ENCODE measurements around the gene ESF1. TPM values are rescaled to one million over a fixed set of nuclear protein-coding genes. Genes with fewer than 3 reads are reported as not detected.

ESF1 gene
- total and polyA plus RNA-seq, 2 experiments from 2014 or later: 20.5 to 71.7 TPM

DNA sequence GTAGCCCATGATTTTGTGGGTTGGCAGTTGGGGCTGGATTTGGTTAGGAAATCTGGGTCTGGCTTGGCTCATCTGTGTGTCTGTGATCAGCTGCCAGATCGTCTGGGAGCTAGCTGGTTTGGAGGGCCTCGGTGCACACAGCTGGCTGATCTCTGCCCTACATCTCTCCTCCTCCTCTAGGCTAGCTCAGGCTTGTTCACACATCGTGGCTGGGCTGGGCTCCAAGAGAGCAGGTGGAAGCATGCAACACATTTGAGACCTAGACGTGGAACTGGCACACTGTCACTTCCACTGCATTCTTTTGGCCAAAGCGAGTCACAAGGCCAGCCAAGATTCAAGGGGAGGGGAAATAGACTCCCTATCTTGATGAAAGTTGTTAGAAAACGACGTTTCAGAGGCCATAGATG is 16.0 kb upstream of the ESF1 start:
- no peaks in the 10 kb centered on the region for H3F3A ChIP-seq (replicated peaks; ENCODE audit: low read depth)
- Mint-ChIP-seq H3K4me3 (no peak overlapping the region), H3K27me3 (ENCODE audit: insufficient read depth, low read depth, poor library complexity) (peaks cover 3% of the 10 kb centered on the region), H3K27ac (no peak overlapping the region), H3K9me3 (no peaks in the 10 kb centered on the region), H3K4me1 (no peaks in the 10 kb centered on the region), H3K36me3 (ENCODE audit: low read depth) (peaks cover 69% of the 10 kb centered on the region)
- no peaks in the 10 kb centered on the region for H3K4me1 ChIP-seq (ENCODE audit: insufficient read depth)
- ATAC-seq (no peak), DNase-seq (ENCODE audit: low spot score) (no peak)
- peaks cover 4% of the 10 kb centered on the region; the same call in 1 of the 2 replicates for H3K79me2 ChIP-seq (replicated peaks; ENCODE audit: insufficient read depth)
- H3K27me3 ChIP-seq (ENCODE audit: insufficient read depth): no peaks in the 10 kb centered on the region
- no peak overlapping the region for H3K4me3 ChIP-seq
- no peaks in the 10 kb centered on the region for H3K9me2 ChIP-seq (ENCODE audit: insufficient read depth)
- peaks cover 39% of the 10 kb centered on the region; the same call in 1 of the 2 replicates for H3K36me3 ChIP-seq (ENCODE audit: insufficient read depth)
- no peak overlapping the region for H2AFZ ChIP-seq
- no peak overlapping the region for H3K4me2 ChIP-seq
- H4K20me1 ChIP-seq (replicated peaks; ENCODE audit: insufficient read depth): 0 out of 2 replicates have a peak, but pooled peaks cover 5% of the 10 kb centered on the region
- TF ChIP-seq POLR2AphosphoS5 (IDR thresholded peaks at IDR 0.05; ENCODE audit: low read depth) (no peak), JUNB (IDR thresholded peaks at IDR 0.05; ENCODE audit: unreplicated experiment) (no peak), ZNF114 (CRISPR knock-in tag; IDR thresholded peaks at IDR 0.05) (no peak), EZH2phosphoT487 (IDR thresholded peaks at IDR 0.05; ENCODE audit: unreplicated experiment) (no peak), EZH2 (IDR thresholded peaks at IDR 0.05; ENCODE audit: low read depth, unreplicated experiment) (no peak)
- TF ChIP-seq, protein P1, sequence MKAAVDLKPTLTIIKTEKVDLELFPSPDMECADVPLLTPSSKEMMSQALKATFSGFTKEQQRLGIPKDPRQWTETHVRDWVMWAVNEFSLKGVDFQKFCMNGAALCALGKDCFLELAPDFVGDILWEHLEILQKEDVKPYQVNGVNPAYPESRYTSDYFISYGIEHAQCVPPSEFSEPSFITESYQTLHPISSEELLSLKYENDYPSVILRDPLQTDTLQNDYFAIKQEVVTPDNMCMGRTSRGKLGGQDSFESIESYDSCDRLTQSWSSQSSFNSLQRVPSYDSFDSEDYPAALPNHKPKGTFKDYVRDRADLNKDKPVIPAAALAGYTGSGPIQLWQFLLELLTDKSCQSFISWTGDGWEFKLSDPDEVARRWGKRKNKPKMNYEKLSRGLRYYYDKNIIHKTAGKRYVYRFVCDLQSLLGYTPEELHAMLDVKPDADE (IDR thresholded peaks at IDR 0.05): no peak
- H3K27ac ChIP-seq (ENCODE audit: low read depth): no peak overlapping the region

DNA sequence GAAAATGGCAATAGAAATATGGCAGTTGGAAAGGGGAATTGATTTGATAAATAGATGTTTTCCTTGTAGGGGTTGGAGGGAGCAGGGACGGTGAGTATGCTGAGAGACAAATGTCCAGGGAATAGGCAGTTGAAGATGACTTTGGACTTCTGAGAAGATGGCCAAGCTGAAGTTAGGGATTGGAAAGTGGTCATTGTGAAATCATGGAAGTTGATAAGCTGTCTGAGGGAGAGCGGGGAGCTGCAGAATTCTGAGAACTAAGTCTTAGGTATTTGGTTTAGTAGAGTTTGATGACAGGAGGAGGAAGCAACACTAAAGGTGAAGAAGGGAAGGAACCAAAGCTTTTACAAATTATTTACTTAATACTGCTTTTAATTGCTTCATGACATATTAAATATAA is 15.3 kb upstream of the ESF1 start:
- no peaks in the 10 kb centered on the region for H3F3A ChIP-seq (replicated peaks; ENCODE audit: low read depth)
- DNase-seq (ENCODE audit: low spot score) (no peak), ATAC-seq (no peak)
- H3K36me3 ChIP-seq (ENCODE audit: insufficient read depth): peaks cover 44% of the 10 kb centered on the region
- no peak overlapping the region for H3K27ac ChIP-seq (ENCODE audit: low read depth)
- H3K79me2 ChIP-seq (replicated peaks; ENCODE audit: insufficient read depth): 0 out of 2 replicates have a peak, but pooled peaks cover 4% of the 10 kb centered on the region
- Mint-ChIP-seq H3K4me3 (no peak overlapping the region), H3K4me1 (no peaks in the 10 kb centered on the region), H3K27me3 (ENCODE audit: insufficient read depth, low read depth, poor library complexity) (peaks cover 3% of the 10 kb centered on the region), H3K36me3 (ENCODE audit: low read depth) (peaks cover 75% of the 10 kb centered on the region), H3K27ac (no peak overlapping the region), H3K9me3 (no peaks in the 10 kb centered on the region)
- 0 out of 2 replicates have a peak, but pooled peaks cover 5% of the 10 kb centered on the region for H4K20me1 ChIP-seq (replicated peaks; ENCODE audit: insufficient read depth)
- no peak overlapping the region for H2AFZ ChIP-seq
- no peaks in the 10 kb centered on the region for H3K9me2 ChIP-seq (ENCODE audit: insufficient read depth)
- H3K27me3 ChIP-seq (ENCODE audit: insufficient read depth): no peaks in the 10 kb centered on the region
- H3K4me3 ChIP-seq: no peak overlapping the region
- no peaks in the 10 kb centered on the region for H3K4me1 ChIP-seq (ENCODE audit: insufficient read depth)
- H3K4me2 ChIP-seq: no peak overlapping the region
- no peak for TF ChIP-seq JUNB (IDR thresholded peaks at IDR 0.05; ENCODE audit: unreplicated experiment)
- no peak for TF ChIP-seq EZH2phosphoT487 (IDR thresholded peaks at IDR 0.05; ENCODE audit: unreplicated experiment)
- TF ChIP-seq POLR2AphosphoS5 (IDR thresholded peaks at IDR 0.05; ENCODE audit: low read depth): no peak

DNA sequence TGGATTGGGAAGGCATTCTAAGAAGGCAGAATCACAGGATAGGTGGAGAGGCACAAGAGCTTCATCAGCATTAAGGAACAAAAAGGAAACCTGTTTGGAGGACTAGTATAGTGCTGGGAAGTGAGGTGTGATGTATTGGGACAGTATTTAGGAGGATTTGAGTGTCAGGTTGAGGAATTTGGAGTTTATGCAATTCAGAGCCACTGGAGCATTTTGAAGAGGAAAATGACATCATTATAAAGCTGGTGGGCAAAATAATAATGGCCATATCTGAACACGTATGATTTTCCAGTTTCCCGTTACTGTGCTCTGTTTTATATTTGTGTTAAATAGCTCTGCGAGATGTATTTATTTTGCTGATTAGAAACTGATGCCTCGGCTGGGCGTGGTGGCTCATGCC is 14.3 kb upstream of the ESF1 start:
- DNase-seq (ENCODE audit: low spot score) (no peak), ATAC-seq (no peak)
- no peak overlapping the region for H3K27ac ChIP-seq (ENCODE audit: low read depth)
- no peaks in the 10 kb centered on the region for H3K27me3 ChIP-seq (ENCODE audit: insufficient read depth)
- Mint-ChIP-seq H3K36me3 (ENCODE audit: low read depth) (peaks cover 78% of the 10 kb centered on the region), H3K9me3 (no peaks in the 10 kb centered on the region), H3K4me3 (no peak overlapping the region), H3K27ac (no peak overlapping the region), H3K27me3 (ENCODE audit: insufficient read depth, low read depth, poor library complexity) (peaks cover 3% of the 10 kb centered on the region), H3K4me1 (no peaks in the 10 kb centered on the region)
- H4K20me1 ChIP-seq (replicated peaks; ENCODE audit: insufficient read depth): 0 out of 2 replicates have a peak, but pooled peaks cover 5% of the 10 kb centered on the region
- no peak overlapping the region for H3K4me2 ChIP-seq
- no peaks in the 10 kb centered on the region for H3F3A ChIP-seq (replicated peaks; ENCODE audit: low read depth)
- H2AFZ ChIP-seq: no peak overlapping the region
- H3K9me2 ChIP-seq (ENCODE audit: insufficient read depth): no peaks in the 10 kb centered on the region
- H3K79me2 ChIP-seq (replicated peaks; ENCODE audit: insufficient read depth): 0 out of 2 replicates have a peak, but pooled peaks cover 4% of the 10 kb centered on the region
- H3K4me1 ChIP-seq (ENCODE audit: insufficient read depth): no peaks in the 10 kb centered on the region
- H3K36me3 ChIP-seq (ENCODE audit: insufficient read depth): peaks cover 47% of the 10 kb centered on the region
- H3K4me3 ChIP-seq: no peak overlapping the region
- TF ChIP-seq EZH2 (IDR thresholded peaks at IDR 0.05; ENCODE audit: low read depth, unreplicated experiment) (no peak), POLR2AphosphoS5 (IDR thresholded peaks at IDR 0.05; ENCODE audit: low read depth) (no peak), CREB1 (CRISPR knock-in tag; IDR thresholded peaks at IDR 0.05; ENCODE audit: low read depth) (no peak), ZNF114 (CRISPR knock-in tag; IDR thresholded peaks at IDR 0.05) (no peak), EZH2phosphoT487 (IDR thresholded peaks at IDR 0.05; ENCODE audit: unreplicated experiment) (no peak), JUNB (IDR thresholded peaks at IDR 0.05; ENCODE audit: unreplicated experiment) (no peak), STAT1 (IDR thresholded peaks at IDR 0.05; ENCODE audit: unreplicated experiment) (no peak)
- TF ChIP-seq, protein P1 (IDR thresholded peaks at IDR 0.05): no peak
- TF ChIP-seq, protein P2, sequence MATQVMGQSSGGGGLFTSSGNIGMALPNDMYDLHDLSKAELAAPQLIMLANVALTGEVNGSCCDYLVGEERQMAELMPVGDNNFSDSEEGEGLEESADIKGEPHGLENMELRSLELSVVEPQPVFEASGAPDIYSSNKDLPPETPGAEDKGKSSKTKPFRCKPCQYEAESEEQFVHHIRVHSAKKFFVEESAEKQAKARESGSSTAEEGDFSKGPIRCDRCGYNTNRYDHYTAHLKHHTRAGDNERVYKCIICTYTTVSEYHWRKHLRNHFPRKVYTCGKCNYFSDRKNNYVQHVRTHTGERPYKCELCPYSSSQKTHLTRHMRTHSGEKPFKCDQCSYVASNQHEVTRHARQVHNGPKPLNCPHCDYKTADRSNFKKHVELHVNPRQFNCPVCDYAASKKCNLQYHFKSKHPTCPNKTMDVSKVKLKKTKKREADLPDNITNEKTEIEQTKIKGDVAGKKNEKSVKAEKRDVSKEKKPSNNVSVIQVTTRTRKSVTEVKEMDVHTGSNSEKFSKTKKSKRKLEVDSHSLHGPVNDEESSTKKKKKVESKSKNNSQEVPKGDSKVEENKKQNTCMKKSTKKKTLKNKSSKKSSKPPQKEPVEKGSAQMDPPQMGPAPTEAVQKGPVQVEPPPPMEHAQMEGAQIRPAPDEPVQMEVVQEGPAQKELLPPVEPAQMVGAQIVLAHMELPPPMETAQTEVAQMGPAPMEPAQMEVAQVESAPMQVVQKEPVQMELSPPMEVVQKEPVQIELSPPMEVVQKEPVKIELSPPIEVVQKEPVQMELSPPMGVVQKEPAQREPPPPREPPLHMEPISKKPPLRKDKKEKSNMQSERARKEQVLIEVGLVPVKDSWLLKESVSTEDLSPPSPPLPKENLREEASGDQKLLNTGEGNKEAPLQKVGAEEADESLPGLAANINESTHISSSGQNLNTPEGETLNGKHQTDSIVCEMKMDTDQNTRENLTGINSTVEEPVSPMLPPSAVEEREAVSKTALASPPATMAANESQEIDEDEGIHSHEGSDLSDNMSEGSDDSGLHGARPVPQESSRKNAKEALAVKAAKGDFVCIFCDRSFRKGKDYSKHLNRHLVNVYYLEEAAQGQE (IDR thresholded peaks at IDR 0.05; ENCODE audit: unreplicated experiment): no peak
